Thymus (tissue), 11 donors: ENCODE data around the gene LETM1. TPM values are rescaled to one million over a fixed set of nuclear protein-coding genes. Genes with fewer than 3 reads are reported as not detected.

Experiments
- DNase-seq, 9 donors: peaks; one replicate each; pipeline ENCODE4 v3.0.0-alpha.2; 2013; ENCODE audit warnings: low spot score in 9 of 9, low read depth in 6 of 9, missing footprints in 1 of 9
- H3K27ac ChIP-seq, 2 donors: one replicate each; pipeline ENCODE4 v1.5.1; 2013; ENCODE audit warnings: control low read depth in 1 of 2, low read depth in 1 of 2, low read length in 1 of 2, mild to moderate bottlenecking in 1 of 2, moderate library complexity in 1 of 2
- H3K27me3 ChIP-seq, 2 donors: one replicate each; pipeline ENCODE4 v1.5.1; 2013; ENCODE audit warnings: low read length in 1 of 2; ENCODE audit not compliant: control insufficient read depth in 2 of 2, insufficient read depth in 1 of 2
- H3K36me3 ChIP-seq, 2 donors: one replicate each; pipeline ENCODE4 v1.5.1; 2013; ENCODE audit warnings: low read length in 1 of 2, mild to moderate bottlenecking in 1 of 2, moderate library complexity in 1 of 2; ENCODE audit not compliant: control insufficient read depth in 2 of 2, insufficient read depth in 2 of 2
- H3K4me1 ChIP-seq, 2 donors: one replicate each; pipeline ENCODE4 v1.5.1; 2013; ENCODE audit warnings: low read length in 2 of 2; ENCODE audit not compliant: control insufficient read depth in 2 of 2, insufficient read depth in 2 of 2
- H3K4me3 ChIP-seq, 2 donors: one replicate each; pipeline ENCODE4 v1.5.1; 2013; ENCODE audit warnings: low read length in 2 of 2, control low read depth in 1 of 2, mild to moderate bottlenecking in 1 of 2
- H3K9me3 ChIP-seq, 2 donors: one replicate each; pipeline ENCODE4 v1.5.1; 2013; ENCODE audit warnings: low read length in 1 of 2, mild to moderate bottlenecking in 1 of 2; ENCODE audit not compliant: control insufficient read depth in 2 of 2, insufficient read depth in 1 of 2
- WGBS: extraction: QIAGEN DNeasy Blood & Tissue Kit; methylation state at CpG from one replicate; pipeline ENCODE4 v1.1.7; 2013; 5-methylcytosine and 5-hydroxymethylcytosine counted together
- polyA plus RNA-seq: library from polyadenylated mRNA; stranded (reverse); fragments of 200-250 nt; gene quantifications from one replicate; pipeline ENCODE4 v1.2.3, GENCODE V29; 2013
- total RNA-seq: library from RNA; stranded (reverse); fragments of 120-200 nt; gene quantifications from one replicate; pipeline ENCODE4 v1.2.4, GENCODE V29; 2013
- donor health status: healthy.

Gene LETM1
- total and polyA plus RNA-seq, 2 donors: 16.8 to 68.3 TPM

DNA sequence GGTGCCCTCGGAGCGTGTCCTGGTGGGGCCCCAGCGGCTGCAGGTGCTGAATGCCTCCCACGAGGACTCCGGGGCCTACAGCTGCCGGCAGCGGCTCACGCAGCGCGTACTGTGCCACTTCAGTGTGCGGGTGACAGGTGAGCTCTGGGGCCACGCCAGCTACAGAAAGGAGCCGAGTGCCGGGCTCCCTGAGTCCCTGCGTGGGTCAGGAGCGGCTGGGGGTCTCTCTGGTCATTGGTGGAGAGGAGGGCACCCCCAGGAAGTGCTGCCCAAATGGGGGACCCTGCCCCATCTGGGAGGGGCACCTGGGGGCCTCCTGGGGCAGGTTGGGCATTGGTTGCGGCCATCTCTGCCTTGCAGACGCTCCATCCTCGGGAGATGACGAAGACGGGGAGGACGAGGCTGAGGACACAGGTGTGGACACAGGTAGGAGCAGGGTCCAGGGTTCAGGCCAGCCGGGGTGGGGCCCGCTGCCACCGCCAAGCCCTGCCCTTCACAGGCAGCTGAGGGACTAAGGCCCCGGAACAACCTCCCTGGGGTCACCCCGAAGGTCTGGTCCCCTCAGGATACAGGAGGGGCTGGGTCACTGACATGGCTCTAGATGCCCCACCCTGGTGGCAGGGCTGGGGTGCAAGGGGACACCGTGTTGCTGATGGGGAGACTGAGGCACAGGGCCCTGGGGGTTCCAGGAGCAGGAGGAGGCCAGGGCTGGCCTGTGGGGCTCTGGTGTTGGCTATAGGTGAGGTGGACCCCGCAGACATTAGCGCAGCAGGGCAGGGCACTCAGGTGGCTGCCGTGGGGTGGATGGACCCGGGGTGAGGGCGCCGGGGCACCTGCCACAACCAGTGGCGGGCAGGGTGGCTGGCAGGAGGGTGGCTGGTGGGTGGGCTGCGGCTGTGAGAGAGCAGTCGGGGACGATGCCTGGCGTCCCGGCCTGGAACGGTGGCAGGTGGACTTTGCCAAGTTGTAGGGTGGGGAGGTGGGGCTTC is 56.3 kb downstream of the LETM1 start:
- DNase-seq: no peak
- peaks cover 21 to 52% of the 10 kb centered on the region in 2 donors for H3K27me3 ChIP-seq
- H3K4me3 ChIP-seq: no peak overlapping the region
- no peaks in the 10 kb centered on the region for H3K36me3 ChIP-seq
- no peaks in the 10 kb centered on the region for H3K9me3 ChIP-seq
- H3K27ac ChIP-seq: no peak overlapping the region
- H3K4me1 ChIP-seq: peaks cover 5 to 8% of the 10 kb centered on the region in 2 donors
- WGBS: 95% methylated on average over 41 of the region's 41 CpGs

DNA sequence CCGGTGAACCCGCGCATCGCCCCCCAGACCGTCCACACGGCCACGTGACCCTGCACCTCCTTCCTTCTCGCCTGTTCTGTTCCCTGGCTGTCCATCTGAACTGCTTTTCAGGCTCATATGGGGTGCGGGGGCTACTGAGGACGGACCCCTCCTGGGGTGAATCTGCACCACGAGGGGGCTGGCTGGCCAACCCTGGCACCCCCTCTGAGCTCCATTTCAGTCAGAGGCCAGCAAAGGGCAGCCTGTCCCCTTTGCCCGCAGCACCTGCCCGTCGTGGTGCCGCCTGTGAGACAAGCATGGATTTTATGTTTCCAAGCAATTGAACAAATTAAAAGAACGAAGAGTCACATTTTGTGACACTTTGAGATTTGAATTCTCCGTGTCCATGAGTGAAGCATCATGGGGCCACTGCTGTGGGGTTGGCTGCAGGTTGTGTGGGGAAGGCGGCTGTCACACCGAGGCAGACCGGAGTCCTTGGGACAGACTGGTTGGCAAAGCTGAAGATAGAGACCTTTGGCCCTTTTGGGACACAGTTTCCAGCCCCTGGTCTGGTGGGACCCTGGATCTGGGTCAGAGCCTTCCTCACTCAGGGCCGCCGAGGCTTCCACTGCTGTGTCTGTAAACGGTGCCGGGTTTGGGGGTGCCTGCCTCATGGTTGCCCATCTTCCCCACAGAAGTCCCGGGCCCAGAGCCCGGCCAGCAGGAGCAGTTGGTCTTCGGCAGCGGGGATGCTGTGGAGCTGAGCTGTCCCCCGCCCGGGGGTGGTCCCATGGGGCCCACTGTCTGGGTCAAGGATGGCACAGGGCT is 57.2 kb downstream of the LETM1 start:
- H3K27ac ChIP-seq: no peak overlapping the region
- DNase-seq: no peak
- H3K9me3 ChIP-seq: peaks cover 0 to 4% of the 10 kb centered on the region in 2 donors
- H3K27me3 ChIP-seq: peaks cover 30 to 61% of the 10 kb centered on the region in 2 donors
- H3K4me1 ChIP-seq: peaks cover 13% of the 10 kb centered on the region in 2 donors
- no peaks in the 10 kb centered on the region for H3K36me3 ChIP-seq
- no peak overlapping the region for H3K4me3 ChIP-seq
- WGBS: 96% methylated on average over 30 of the region's 30 CpGs

DNA sequence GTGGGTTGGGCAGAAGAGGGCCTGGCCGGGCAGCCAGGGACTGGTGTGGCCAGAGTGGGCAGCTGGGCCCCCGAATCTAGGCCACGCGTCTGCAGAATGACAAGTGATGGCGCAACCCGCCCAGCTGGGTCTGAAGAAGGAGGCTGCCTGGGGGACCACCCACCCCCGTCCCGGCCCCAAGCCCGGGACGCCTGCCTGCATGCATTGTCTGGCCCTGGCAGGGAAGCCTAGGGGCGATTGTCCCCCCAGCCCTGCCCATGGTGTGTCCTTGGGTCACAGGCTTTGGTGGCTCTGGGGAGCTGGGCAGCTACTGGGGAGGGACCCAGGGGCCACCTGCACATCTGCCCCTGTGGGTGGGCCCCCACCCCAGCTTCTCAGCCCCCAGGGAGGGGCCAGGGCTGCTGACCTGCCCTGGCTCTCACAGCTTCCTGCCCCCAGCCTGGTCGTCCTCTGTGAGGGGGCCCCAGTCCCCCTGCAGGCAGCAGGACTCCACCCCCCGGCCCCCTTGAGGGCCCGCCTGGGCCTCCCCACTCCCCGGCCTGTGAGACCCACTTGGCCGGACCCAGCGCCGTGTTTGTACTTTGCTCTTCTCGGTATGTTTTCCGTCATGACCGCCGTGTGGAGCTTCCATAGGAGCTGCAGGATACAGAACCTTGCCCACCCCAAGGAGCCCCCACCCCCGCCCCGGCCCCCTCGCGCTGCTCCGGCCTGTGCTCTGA is 57.9 kb downstream of the LETM1 start:
- Histone ChIP-seq H3K27me3 (peaks cover 37 to 67% of the 10 kb centered on the region in 2 donors), H3K4me3 (no peak overlapping the region), H3K4me1 (peaks cover 13% of the 10 kb centered on the region in 2 donors), H3K27ac (no peak overlapping the region), H3K36me3 (no peaks in the 10 kb centered on the region), H3K9me3 (peaks cover 0 to 4% of the 10 kb centered on the region in 2 donors)
- no peak for DNase-seq
- 92% methylated on average over 27 of the region's 27 CpGs for WGBS

DNA sequence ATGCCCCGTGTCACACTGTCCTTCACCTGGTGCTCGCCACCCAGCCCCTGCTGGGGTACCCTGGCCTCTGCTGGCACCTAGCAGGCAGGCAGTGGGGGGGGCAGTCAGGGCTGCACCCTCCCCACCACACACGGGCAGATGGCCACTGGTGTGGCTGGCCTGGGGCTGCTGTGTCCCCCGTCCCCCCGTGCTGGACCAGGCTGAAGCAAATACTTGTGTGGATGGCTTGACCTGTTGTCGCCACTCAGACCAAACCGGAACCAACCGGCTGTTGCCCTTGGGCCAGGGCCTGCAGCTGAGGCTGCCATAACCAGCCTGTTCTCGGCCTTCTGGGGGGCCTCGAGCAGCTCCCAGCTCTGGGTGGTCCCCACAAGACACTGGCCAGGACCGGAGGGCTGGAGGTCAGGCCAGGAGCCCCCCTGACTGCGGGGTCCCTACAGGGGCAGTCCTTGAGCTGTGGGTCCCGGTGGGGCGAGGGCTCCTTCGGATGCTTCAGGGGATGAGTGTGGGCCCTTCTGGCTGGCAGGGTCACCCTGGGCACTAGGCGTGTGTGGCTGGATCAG is 58.6 kb downstream of the LETM1 start:
- H3K27me3 ChIP-seq: peaks cover 44 to 72% of the 10 kb centered on the region in 2 donors
- 98% methylated on average over 16 of the region's 16 CpGs for WGBS
- no peak for DNase-seq
- peaks cover 0 to 7% of the 10 kb centered on the region in 2 donors for H3K9me3 ChIP-seq
- no peak overlapping the region for H3K27ac ChIP-seq
- peaks cover 13% of the 10 kb centered on the region in 2 donors for H3K4me1 ChIP-seq
- H3K36me3 ChIP-seq: no peaks in the 10 kb centered on the region
- no peak overlapping the region for H3K4me3 ChIP-seq

DNA sequence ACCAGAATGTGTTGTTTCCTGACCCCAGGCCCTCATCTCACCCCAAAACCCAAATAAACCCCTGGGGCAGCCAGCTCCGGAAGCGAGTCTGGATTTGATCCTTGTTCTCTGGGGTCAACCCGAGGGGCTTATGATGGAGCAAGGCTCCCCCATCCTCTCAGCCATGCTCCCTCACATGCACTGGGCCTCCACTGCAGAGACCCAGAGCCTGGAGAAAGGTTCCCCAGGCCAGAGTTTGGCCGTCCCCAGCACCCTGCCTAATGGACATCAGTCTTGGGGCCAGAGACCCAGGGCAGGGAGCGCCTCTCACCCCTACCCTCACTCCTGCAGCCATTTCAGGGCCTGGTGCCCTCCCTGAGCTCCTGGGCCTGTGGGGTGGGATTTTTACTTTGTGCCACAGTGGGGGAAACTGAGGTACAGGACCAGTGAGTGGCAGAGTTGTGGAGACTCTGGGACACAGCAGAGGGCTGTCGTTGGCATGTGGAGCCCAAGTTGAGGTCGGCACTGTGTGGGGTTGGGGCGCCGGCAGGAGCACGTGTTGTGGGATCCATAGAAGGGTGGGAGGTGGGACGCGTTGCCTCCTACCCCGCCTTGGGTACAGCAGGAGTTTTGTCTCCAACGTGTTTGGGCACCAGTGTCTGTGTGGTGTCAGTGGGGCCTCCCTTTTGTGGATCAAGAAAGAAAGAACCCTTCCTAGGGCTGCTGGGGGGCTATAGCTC is 59.3 kb downstream of the LETM1 start:
- no peaks in the 10 kb centered on the region for H3K36me3 ChIP-seq
- H3K27me3 ChIP-seq: peaks cover 50 to 79% of the 10 kb centered on the region in 2 donors
- DNase-seq: no peak
- no peak overlapping the region for H3K27ac ChIP-seq
- peaks cover 13% of the 10 kb centered on the region in 2 donors for H3K4me1 ChIP-seq
- peaks cover 0 to 9% of the 10 kb centered on the region in 2 donors for H3K9me3 ChIP-seq
- no peak overlapping the region for H3K4me3 ChIP-seq
- 98% methylated on average over 14 of the region's 14 CpGs for WGBS

DNA sequence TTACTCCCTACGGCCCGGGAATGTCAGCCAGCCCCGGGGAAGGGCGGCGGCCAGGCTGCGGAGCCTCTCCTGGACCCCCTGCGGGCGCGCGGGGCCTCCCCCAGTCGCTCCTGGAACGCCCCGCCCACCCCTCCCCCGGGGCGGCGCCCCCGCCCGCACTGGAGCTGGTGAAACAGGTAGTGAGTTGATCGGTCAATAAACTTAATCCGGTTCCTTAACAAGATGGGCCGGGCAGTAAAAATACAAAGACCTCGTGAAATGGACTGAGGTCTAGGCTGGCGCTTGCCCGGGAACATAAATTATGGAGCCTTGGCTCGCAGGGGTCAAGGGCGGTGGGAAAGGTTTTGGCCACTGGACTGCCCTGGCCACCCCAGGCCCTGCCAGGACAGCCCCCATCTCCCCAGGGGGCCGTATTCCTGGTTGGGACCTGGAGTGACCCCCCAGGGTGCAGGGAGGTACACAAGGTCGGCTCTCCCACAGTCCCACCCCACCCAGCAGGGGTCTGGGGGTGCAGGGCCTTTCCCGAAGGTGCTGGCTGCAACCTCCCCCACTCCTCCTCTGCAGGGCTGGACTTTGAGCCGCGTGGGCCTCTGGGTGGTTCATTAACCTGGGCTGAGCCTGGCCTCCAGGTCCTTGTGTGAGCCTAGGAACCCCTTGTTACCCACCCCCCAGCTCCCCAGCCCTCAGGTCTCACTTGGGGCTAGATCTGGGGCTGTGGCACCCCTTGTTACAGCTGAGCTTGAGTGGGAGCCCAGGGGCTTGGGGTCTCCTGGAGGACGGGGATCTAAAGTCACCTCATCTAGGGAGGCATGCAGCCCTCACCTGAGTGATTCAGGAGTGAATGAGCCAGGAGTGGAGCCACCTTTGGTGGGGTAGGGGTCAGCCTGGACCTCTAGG is 60.4 kb downstream of the LETM1 start:
- H3K4me1 ChIP-seq: peaks cover 13% of the 10 kb centered on the region in 2 donors
- DNase-seq: no peak
- H3K9me3 ChIP-seq: peaks cover 0 to 9% of the 10 kb centered on the region in 2 donors
- no peaks in the 10 kb centered on the region for H3K36me3 ChIP-seq
- H3K27me3 ChIP-seq: peaks cover 51 to 90% of the 10 kb centered on the region in 2 donors
- H3K27ac ChIP-seq: no peak overlapping the region
- H3K4me3 ChIP-seq: peak overlapping the region in 1 of 2 donors; percentile 67
- 33% methylated on average over 32 of the region's 32 CpGs for WGBS

DNA sequence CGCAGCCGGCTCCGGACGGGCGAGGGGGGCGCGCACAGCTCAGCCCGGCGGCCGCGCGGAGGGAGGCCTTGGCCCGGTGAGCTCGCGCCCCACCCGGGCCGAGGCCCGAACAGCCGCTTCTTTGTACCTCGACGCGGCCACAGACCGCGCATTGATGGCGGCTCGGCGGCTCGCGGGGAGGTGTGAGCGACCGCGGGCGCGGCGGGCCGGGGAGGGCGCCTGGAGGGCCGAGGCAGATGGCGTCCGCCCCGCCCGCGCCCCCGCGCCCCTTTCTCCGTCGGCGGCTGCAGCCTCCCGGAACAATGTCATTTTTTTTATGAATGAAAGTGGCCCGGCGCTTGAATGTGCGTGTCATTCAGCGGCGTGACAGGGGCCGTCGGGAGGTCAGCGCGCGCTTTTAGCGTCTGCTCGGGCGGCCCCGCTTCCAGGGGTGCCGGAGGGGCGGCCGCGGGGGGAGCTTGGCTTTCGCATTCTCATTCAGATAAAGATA is 61.1 kb downstream of the LETM1 start:
- no peak for DNase-seq
- WGBS: 1% methylated on average over 68 of the region's 68 CpGs
- Histone ChIP-seq H3K36me3 (no peaks in the 10 kb centered on the region), H3K9me3 (peaks cover 0 to 9% of the 10 kb centered on the region in 2 donors), H3K27me3 (peaks cover 56 to 93% of the 10 kb centered on the region in 2 donors), H3K4me1 (peaks cover 13% of the 10 kb centered on the region in 2 donors), H3K27ac (no peak overlapping the region), H3K4me3 (peak overlapping the region in 1 of 2 donors; percentile 67)
